Panc1 (cell line): ENCODE measurements around the gene CHID1.

Experiments
- POLR2AphosphoS5 ChIP-seq: IDR thresholded peaks from 2 replicates; pipeline ENCODE4 v1.6.1; 2012; ENCODE audit warnings: mild to moderate bottlenecking, low read depth, low read length, moderate library complexity
- TCF7L2 ChIP-seq: IDR thresholded peaks from 2 replicates; pipeline ENCODE4 v1.6.1; 2011; ENCODE audit warnings: mild to moderate bottlenecking, low read depth, low read length, inconsistent platforms
- TF ChIP-seq, protein P1 (sequence below): fragments of 450-650 bp; IDR thresholded peaks from 2 replicates; pipeline ENCODE4 v1.5.1; 2017; ENCODE audit warnings: mild to moderate bottlenecking

GRCh38 chr11:843818-844692, 66.6 kb downstream of the CHID1 start:
- TF ChIP-seq, protein P1, sequence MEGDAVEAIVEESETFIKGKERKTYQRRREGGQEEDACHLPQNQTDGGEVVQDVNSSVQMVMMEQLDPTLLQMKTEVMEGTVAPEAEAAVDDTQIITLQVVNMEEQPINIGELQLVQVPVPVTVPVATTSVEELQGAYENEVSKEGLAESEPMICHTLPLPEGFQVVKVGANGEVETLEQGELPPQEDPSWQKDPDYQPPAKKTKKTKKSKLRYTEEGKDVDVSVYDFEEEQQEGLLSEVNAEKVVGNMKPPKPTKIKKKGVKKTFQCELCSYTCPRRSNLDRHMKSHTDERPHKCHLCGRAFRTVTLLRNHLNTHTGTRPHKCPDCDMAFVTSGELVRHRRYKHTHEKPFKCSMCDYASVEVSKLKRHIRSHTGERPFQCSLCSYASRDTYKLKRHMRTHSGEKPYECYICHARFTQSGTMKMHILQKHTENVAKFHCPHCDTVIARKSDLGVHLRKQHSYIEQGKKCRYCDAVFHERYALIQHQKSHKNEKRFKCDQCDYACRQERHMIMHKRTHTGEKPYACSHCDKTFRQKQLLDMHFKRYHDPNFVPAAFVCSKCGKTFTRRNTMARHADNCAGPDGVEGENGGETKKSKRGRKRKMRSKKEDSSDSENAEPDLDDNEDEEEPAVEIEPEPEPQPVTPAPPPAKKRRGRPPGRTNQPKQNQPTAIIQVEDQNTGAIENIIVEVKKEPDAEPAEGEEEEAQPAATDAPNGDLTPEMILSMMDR: peak; percentile 39; the same call in 1 of the 2 replicates
- TF ChIP-seq POLR2AphosphoS5 (peak; percentile 79; the same call in 1 of the 2 replicates), TCF7L2 (no peak)
